Measurements from ENCODE around the gene CPD.
"Not testable (repeated sequence)": the region's sequence is repeated elsewhere in the genome, so short reads cannot be mapped to it uniquely, and the experiment has no call there.

Gene CPD

DNA sequence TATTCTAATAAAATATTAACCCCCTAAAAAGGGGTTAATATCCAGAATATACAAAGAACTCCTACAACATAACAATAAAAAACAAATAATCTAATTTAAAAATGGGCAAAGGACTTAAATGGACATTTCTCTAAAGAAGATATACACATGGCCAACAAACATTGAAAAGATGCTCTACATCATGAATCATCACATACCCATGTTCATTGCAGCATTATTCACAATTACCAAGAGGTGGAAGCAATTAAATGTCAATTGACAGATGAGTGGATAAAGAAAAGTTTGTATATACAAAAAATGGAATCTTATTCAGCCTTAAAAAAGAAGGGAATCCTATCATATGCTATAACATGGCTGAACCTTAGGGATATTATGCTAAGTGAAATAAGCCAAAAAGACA lies 36.8 kb downstream of the CPD start:
- ChIA-PET CTCF (no interaction called here), POLR2A (ENCODE audit: low non-redundant PET) (no interaction called here)
- H3K27ac ChIP-seq = no peak overlapping the region
- no peak for DNase-seq (ENCODE audit: low spot score)
- no peak for TF ChIP-seq CTCF (conservative IDR thresholded peaks at IDR 0.05; ENCODE audit: low read depth)

GRCh38 chr17:30418070-30418469 lies 39.3 kb downstream of the CPD start:
- POLR2A ChIA-PET (ENCODE audit: low non-redundant PET); CTCF ChIA-PET; H3K27ac ChIP-seq; DNase-seq (ENCODE audit: low spot score): not testable (repeated sequence)

DNA sequence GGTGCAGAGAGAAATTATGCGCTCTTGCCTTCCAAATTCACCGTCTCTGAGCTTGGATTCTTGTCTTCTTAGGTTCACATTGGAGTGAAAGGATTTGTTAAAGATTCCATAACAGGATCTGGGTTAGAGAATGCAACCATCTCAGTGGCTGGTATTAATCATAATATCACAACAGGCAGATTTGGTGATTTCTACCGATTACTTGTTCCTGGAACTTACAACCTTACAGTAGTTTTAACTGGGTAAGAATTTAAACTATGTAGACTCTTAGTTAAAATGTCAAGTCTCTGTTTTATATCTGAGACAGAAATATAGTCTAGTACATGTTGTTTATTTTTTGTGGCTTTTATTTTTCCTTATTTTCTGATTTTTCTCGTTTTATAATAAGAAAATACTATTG lies 42.9 kb downstream of the CPD start:
- no peak for DNase-seq (ENCODE audit: low spot score)
- ChIA-PET CTCF (no interaction called here), POLR2A (ENCODE audit: low non-redundant PET) (no interaction called here)
- TF ChIP-seq CTCF (conservative IDR thresholded peaks at IDR 0.05; ENCODE audit: low read depth) = no peak
- H3K27ac ChIP-seq = no peak overlapping the region

DNA sequence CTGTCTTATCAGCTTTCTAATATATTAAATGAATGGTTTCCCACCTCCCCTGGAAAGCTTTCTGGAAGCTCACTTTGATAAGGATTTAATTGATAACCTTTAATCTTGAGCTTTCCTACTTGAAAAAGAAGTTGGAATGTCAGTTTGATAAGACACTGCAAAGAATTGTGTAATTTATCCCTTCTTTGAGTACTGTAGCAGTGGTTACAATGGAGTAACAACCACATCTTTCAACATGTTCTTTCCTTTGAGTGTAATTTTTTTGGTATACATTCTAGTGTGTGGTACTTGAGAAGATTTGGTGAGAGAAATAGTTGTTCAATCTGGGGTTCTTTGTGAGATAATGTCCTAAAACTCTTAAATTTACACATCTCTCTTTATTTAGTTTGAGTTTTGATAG lies 43.4 kb downstream of the CPD start:
- ChIA-PET POLR2A (ENCODE audit: low non-redundant PET) (no interaction called here), CTCF (no interaction called here)
- TF ChIP-seq CTCF (conservative IDR thresholded peaks at IDR 0.05; ENCODE audit: low read depth) = no peak

GRCh38 chr17:30424471-30424870 lies 45.7 kb downstream of the CPD start:
- no peak overlapping the region for H3K27ac ChIP-seq
- CTCF ChIA-PET = no interaction called here
- no peak for DNase-seq (ENCODE audit: low spot score)
- no peak for TF ChIP-seq CTCF (conservative IDR thresholded peaks at IDR 0.05; ENCODE audit: low read depth)
- POLR2A ChIA-PET (ENCODE audit: low non-redundant PET) = no interaction called here

More for the DNA sequence above, 43.4 kb downstream of the CPD start:
- no peak for DNase-seq (ENCODE audit: low spot score)
- no peak overlapping the region for H3K27ac ChIP-seq

- DNase-seq (ENCODE audit: low spot score) = no peak
- CTCF ChIA-PET = interaction anchor here (1.0 kb wide), 1 partner anchor 36 kb away, joined by 3 read pairs; no protein-coding TSS in a partner anchor
- POLR2A ChIA-PET (ENCODE audit: low non-redundant PET) = no interaction called here
- no peak overlapping the region for H3K27ac ChIP-seq
- TF ChIP-seq CTCF (conservative IDR thresholded peaks at IDR 0.05; ENCODE audit: low read depth) = no peak
These were observed 47.6 kb downstream of the CPD start for GRCh38 chr17:30426292-30426691.

GRCh38 chr17:30427611-30428010 lies 48.9 kb downstream of the CPD start:
- no peak for DNase-seq (ENCODE audit: low spot score)
- no peak overlapping the region for H3K27ac ChIP-seq
- ChIA-PET CTCF (no interaction called here), POLR2A (ENCODE audit: low non-redundant PET) (no interaction called here)
- no peak for TF ChIP-seq CTCF (conservative IDR thresholded peaks at IDR 0.05; ENCODE audit: low read depth)

All from RWPE1 (cell line).